HG03025 (cell line): ENCODE measurements around the gene DMD.
A peak's percentile ranks its signal among the peaks of the same experiment; 100 is the strongest.

Source experiments
- ATAC-seq: cut with Tn5 transposase; IDR thresholded peaks from one replicate; pipeline ENCODE4 v1.9.1; 2021; ENCODE audit warnings: mild to moderate bottlenecking, moderate library complexity; ENCODE audit not compliant: unreplicated experiment, low FRiP score

Gene DMD

DNA sequence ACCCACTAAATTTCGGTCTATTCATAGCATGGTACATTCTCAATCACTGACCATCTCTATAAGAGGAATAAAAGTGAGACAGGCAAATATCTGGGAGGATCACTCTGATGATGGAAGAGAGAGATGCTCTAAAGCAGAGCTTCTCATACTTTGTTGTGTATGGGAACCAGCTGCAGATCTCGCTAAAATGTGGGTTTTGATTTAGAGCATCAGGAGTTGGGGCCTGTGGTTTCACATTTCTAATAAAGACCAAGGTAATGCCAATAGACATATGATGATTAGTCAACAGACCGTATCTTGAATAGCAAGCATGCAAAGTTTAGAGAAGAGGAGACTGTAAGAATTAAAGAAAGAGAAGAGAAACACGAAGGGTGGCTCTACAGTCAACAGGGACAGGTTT, 2032.1 kb downstream of the DMD start:
- ATAC-seq, result no peak

DNA sequence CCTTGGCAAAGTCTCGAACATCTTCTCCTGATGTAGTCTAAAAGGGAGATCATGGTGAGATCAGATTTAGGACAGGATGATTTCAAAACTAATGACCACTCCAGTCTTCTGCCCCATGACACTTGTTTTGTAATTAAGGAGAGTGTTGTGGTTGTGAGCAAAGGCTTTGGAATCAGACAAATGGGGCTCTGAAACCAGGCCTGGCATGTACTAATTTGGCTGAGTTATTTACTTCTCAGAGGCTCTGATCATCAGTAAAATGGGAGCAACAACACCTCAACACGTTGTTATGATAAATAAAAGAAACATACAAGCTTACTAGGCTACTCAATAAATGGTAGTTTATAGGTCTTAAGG, 2032.6 kb downstream of the DMD start:
- no peak for ATAC-seq

DNA sequence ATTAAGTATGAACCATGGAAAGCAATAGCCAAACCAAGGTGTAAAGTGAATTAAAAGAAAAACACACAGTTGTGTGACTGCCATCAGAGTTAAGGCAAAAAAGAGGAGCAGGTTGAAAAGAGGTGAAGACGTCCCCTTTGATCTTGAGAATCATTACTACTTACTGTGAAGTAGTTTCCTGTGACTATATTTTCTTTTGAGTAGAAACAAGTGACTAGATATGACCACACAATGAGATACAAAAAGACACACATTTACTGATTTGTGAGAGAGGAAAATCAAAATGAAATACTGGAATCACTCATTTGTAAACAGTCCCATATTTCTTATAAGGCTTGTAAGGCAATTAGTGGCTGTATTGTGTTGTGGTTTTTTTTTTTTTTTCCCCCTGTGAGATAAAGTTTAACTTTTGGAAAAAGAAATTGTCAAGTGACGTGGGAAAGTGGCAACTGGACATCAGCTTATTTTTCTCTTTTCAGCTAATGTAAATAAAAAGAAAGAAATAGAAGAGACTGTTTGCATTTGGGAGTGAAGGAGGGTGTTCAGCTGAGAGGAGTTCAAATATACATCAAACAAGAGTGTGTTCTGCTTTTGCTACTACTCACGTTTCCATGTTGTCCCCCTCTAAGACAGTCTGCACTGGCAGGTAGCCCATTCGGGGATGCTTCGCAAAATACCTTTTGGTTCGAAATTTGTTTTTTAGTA, 2033.1 kb downstream of the DMD start:
- ATAC-seq, result no peak

DNA sequence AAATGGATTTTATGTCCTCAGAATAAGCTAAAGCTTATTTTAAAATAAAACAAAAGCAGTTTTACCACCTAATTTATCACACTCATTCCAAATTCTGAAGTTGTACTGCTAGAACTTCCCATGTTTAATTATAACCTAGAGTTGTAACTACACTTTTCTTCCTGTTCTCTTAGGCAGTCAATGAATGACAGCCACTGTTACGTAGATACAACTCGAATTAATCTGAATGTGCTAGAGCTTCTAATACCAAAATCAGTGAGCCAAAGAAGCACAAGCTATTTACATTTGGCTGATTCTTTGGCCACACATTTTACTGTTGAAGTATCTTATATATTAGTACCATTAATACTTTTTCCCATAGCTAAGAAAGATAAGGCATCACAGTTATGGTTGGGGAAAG, 2040.6 kb downstream of the DMD start:
- ATAC-seq, result no peak

DNA sequence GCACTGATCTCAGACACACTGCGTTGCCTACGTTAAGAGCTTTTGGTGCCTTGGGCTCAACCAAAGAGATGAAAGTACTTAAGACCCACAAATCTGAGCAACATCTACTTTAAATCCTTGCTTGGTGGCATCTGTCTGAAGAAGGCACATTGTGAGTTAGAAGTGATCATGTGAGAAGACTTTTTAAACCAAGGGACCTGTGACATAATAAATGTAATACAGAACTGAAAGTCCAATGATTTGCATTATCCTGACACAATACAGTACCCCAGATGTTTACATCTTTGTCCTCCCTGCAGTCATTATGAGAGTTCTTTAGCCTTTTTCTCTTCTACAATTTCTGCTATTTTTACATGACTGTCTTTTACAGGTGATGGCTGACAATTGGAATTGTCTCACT, 2042.8 kb downstream of the DMD start:
- ATAC-seq, result peak; percentile 92

DNA sequence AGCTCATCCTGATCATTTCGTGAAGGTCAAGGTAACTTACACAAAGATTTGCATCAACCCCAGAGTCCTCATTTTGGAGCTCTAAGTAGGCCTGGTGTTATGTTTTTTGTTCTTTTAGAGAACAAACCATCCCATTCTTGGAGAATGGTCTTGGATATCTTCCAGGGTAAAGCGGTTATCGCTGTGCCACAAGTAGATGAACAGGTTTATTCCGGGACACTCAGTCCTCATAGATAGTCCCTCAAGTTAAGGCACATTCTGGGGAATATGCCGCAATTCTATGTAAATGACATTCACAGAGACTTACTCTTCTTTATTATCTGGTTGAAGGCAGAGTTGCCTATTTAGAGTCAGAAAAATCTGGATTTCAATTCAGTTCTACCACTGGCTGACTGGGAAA, 2044.5 kb downstream of the DMD start:
- no peak for ATAC-seq

DNA sequence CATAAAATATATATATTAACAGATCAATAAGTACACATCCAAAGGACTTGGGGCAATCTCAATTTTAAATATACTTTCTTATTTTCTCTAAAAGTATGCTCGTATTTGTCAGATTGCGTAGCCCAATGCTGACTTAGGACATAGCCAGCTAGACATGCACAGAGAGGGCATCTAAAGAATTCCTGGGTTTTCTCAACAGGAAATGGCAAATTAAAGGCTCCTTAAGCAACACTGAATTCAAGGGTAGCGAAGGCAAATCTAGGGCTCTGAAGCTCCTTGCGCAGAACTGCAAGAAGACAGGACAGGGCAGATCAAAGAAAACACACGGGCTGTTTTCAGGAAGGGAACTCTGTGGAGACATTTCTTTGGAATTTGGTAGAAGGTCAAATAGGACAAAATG, 2044.9 kb downstream of the DMD start:
- no peak for ATAC-seq

DNA sequence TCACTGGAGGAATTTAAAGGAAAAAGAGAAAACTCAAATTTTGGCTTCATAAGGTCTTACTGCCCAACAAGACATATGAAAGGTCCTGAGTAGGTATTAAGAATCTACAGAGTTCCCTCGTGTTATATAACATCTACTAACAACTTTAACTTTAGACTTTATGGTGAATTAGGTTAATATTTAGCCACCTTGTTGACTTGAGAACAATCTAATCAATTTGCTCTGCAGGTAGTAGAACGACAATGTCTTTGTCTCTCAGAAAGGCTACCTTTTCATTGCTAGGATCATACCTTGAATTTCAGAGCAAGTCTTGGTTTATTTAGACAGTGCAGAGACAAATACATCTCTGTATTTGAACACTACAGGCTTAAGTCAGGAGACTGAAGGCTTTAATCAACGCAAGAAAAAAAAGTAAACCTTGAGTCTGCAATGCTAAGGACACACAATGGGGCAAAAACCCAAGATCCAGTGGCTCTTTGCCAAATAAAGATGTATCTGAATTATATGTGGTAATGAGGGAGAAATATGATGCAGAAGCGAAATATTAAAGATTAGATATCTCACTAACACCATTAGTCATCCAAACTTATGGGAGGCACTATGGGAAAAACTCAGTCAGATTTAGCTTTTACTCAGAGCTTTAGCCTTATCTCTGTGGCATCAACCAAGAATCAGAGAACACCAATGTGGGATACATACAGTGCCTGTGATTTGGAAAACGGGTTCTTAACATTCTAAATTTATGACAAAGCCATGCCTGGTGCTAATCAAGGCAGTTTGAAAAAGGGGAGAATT, 2045.9 kb downstream of the DMD start:
- no peak for ATAC-seq

DNA sequence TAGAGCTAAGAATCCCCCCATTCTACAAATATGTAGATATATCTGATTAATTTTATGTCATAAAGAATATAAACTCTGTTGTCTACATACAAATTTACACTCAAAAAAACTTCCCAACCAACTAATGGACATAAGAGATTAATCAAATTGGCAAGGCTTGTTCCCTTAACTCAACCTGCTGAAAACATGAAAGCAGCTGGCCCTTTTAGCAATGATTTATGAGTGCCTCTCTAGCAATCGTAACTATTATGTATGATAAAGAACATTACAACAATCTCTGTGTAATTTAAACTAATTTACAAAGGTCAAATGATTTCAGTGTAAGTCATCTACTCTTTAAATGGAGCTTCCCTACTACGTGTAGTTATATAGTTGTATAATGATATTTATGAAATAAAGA, 2056.4 kb downstream of the DMD start:
- ATAC-seq, result no peak

DNA sequence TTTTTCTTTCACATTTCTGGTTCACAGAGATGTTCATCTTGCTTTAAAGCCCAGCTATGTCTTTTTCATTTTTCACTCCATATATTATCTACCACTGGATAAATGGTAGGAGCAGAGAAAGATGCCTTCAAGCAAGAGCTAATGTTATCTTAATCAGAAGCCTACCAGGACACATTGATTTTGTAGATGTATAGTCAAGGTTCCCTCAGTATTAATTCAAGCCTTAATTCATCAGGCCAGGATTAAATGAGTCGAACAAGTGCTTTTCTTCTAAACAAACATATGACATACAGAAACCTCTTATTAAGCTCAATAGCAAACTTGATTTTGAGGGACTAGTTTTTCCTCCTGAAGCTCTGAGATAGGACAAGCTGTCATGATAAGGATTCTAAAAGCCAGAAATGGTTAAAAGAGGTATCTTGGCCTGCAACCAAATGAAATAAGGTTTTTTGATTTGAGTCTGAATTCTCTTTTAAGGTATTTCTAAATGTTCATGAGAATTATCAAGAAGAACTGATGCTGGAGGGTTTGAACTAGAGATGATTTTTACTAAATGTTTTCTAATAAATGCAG, 2057.8 kb downstream of the DMD start:
- ATAC-seq, result no peak

DNA sequence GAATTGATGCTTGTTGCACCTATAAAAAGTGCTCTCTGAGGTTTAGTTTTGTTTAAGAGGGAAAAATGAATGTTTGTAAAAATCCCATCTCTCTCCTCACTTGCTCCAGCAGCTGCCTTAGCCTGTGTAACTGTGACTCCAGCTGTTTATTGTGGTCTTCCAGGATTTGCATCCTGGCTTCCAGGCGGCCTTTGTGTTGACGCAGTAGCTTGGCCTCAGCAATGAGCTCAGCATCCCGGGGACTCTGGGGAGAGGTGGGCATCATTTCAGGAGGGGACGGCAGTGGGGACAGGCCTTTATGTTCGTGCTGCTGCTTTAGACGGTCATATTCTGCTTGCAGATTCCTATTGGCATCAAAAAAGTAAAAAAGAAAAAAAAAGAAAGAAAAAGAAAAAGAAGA, 2064.2 kb downstream of the DMD start:
- no peak for ATAC-seq

DNA sequence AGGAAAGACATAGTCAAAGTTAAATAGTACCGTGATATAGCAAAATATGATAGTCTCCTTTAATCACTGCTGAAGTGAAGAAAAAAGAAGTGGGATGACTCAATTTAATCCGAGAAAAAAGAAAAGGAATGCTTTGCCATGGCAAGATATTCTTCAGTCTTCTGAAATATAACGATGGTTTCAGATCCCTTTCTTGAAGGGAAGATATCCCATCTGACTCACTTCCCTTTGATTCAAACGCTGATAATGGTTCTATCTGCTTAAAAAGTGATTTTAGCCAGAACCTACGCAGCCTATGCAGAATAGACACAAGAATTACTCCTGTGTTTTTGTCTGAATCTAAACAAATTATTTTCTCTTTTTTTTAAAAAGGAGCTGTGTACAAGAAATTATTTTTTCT, 2071.4 kb downstream of the DMD start:
- ATAC-seq, result no peak

DNA sequence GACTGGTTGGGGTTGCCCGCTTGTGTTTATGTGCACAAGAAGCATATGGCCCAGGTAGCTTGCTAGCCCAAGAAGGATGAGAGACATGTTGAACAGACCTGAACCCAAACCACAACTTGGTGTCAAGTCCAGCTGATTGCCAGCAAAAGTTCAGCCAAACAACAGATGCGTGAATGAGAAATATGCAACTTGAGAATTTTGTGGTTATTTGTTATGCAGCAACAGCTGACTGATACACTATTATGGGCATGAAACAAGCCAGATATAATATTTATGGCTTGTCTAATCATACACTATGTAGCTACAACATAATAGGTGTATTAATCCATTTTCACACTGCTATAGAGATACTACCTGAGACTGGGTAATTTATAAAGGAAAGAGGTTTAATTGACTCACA, 2073.2 kb downstream of the DMD start:
- no peak for ATAC-seq

DNA sequence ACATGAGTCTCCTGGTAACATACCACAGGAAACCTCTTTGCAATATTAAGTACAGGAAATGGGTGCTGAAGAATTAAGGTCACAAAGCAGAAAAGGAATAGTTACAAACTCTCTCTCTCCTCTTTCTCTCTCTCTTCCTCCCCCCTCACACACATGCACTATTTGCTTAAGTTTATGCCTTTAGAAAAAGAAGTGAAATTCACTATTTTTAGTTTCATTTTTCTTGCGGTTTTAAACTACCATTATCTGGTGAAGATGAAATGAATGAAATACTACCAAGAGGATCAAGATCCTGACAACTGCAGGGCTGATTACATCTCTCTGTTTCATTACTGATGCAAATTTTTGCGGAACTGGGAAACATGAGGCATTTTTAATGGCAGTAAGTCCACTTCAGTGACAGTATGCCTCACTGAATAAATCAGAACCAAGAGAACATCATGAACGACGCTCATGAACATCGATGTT, 2075.2 kb downstream of the DMD start:
- ATAC-seq, result peak; percentile 96

DNA sequence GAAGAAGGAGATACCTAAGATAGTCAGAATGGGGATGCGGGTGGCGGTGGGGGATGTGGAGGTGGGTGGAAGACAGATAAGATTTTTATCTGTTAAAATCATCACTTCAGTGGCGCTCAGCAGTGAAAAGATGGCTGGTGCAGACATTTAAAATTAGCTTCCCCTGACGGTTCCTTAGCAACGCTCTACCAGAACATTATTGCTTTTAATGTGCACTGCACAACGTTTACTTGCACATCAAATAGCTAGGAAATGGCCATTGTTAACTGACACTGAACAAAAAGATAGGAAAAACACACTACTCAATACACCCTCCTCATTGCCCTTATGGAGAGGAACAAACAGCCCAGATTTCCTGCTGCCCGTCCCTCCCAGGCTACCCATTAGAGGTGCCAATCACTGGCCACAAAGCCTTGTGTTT, 2078.5 kb downstream of the DMD start:
- ATAC-seq, result no peak

DNA sequence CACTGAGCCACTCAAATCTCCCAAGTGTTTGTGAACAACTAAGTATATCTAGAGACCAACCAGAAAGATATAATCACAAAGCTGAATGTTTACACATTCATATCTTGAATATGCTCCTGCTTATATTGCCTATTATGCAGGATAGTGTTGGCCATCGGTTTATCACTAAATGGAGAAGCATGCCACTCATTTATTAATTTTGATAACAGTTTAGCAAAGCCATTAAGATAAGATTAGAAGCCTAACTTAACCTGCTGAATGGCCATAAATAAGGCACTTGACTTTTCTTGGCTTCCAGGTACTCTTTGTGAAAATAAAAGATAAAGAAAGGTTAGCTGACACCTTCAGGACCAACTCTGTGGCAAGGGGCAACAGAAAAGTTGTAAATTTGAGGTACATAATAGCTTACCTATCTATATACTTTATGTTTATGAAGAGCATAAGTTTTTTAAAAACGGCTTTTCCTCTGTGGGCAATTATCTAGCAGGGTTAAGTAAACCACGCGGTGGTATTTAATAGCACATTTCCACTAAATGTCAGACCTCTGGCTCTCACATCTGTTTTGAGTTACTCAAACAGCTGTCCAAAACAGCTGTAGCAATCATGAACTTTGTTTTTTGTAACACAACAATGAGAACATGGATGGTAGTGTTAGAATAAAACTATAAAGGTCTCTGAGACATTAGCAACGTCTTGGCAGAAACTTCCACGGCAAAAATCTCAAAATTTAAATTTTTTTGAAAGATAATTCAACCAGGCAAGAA, 2080.7 kb downstream of the DMD start:
- no peak for ATAC-seq

DNA sequence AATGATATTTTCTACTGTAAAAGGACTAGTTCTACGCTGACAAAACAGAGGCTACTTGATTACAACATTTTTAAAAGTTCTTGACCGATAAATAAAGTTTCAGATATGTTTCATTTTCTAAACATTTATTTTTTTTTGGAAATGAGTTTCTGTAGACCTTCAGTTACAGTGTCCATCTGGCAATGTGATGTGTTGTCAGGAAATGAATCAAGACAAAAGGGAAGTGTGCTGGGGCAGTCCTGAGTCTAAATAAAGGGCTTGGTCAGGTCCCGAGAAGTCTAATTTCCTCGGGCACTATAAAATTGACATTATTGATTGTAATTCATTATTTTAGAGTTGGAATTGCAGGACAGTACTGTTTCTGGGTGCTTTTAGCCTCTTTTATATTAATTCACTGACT, 2082.5 kb downstream of the DMD start:
- ATAC-seq, result no peak

DNA sequence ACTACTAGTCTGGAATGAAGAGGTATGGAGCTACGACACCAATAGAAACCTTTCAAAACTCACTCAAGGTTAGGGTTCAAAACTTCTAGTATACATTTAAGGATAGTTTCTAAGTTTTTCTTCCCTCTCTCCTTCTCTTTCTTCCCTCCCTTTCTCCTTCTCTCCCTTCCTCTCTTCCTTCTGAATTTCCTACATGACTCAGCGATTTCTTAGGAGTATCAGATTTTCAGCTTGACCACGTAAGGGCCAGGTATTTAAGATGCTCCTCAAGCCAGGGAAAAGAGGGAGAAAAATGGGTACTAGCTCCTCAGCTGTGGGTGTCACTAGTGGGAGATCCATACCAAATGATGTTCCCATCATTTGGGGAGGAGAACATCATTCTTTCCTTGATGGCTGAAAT, 2083.6 kb downstream of the DMD start:
- no peak for ATAC-seq

DNA sequence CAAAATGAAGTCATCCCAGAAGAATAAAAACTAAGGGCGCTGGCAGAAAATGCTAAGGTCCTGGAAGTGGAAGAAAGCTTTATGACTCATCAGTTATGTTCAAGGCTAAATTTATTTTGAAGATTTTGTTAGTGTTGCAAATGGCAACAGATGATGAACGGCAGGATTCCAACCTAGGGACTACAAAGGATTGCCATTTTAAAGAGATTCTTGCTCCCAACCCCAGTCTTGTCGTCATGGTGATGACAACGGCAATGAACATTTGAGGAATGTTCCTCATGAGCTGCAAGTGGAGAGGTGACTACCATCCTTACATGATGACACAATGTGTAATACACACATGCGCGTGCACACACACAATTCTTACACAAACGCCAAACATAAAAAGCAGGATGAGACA, 2085.1 kb downstream of the DMD start:
- no peak for ATAC-seq

DNA sequence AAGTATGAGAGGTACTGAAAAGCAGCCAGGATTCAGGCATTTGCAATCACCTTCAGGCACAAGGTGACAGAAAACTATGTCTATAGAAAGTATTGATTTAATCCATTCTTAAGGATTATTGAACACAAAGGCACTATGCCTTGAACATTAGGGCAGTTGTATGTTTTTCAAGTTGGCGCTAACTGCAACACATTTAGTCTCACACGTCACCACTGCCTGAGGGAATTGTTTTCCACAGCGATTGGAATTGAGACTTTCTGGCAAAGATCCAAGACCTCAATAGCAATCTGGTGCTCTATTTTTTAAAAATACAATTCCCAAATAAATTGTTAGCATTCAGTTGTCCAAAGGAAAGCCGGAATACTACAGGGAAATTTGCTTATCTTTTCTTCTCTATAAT, 2086.8 kb downstream of the DMD start:
- no peak for ATAC-seq

DNA sequence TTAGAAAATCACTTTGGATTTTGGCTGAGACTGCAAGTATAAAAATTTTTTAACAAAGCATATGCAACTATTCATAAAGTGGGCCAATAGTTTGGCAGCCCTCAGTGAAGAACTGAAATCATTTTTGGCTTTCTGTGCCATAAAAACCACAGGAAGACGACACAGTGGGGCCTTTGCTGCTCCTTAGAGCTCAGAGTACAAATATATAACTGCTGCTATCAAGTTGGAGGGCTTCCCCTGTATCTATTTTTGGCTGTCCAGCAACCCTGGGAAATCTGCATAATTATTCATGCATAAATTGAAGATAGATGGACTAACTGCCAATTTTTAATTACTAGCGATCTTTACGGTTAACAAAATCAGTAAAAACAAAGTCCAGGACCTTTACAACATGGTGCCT, 2088.0 kb downstream of the DMD start:
- ATAC-seq, result no peak
